HEK293 (cell line): ENCODE measurements around the gene LHFPL2.
A peak's percentile ranks its signal among the peaks of the same experiment; 100 is the strongest.

Experiments used
- CTCF ChIA-PET: fragments of 350-600 bp; formaldehyde crosslinking; extraction: SDS; loops from one replicate; lab custom pipeline; 2021; ENCODE audit warnings: antibody characterized with exemption; lab: Yijun Ruan, JAX
- POLR2A ChIA-PET: fragments of 300-600 bp; formaldehyde crosslinking; extraction: SDS; loops from one replicate; lab custom pipeline; 2020; ENCODE audit warnings: antibody characterized with exemption, inconsistent platforms; lab: Yijun Ruan, JAX
- H3K27ac ChIP-seq: fragments of 200-500 bp; sonication (Bioruptor generic); 2 replicates; pipeline ENCODE4 v1.5.1; 2014; ENCODE audit warnings: low read depth, low read length, control low read depth, inconsistent platforms; ENCODE audit errors: extremely low read depth
- H3K36me3 ChIP-seq, 2 experiments: fragments of 200-500 bp in 1 of 2; sonication (Bioruptor generic) in 1 of 2; 1 replicate in 1 of 2; 2 replicates in 1 of 2; pipeline ENCODE4 v1.5.1; 2014 to 2017; ENCODE audit warnings: inconsistent platforms in 2 of 2, low read length in 2 of 2; ENCODE audit not compliant: control insufficient read depth in 2 of 2, insufficient read depth in 1 of 2
- H3K4me1 ChIP-seq: fragments of 200-500 bp; sonication (Bioruptor generic); 2 replicates; pipeline ENCODE4 v1.5.1; 2014; ENCODE audit warnings: mild to moderate bottlenecking, low read length, inconsistent platforms; ENCODE audit not compliant: control insufficient read depth, insufficient read depth
- H3K4me3 ChIP-seq: 2 replicates; pipeline ENCODE4 v1.5.1; 2011; ENCODE audit warnings: low read depth, mild to moderate bottlenecking, control low read depth, low read length, moderate library complexity
- H3K9me3 ChIP-seq: fragments of 200-500 bp; sonication (Bioruptor generic); 2 replicates; pipeline ENCODE4 v1.5.1; 2014; ENCODE audit warnings: low read depth, low read length, inconsistent platforms; ENCODE audit not compliant: control insufficient read depth, insufficient read depth
- CTCF ChIP-seq: fragments of 450-650 bp; formaldehyde crosslinking; IDR thresholded peaks from 2 replicates; pipeline ENCODE4 v1.5.1; 2016; ENCODE audit warnings: missing biosample characterization, missing genetic modification characterization
- GFI1B ChIP-seq: fragments of 450-650 bp; formaldehyde crosslinking; IDR thresholded peaks from 2 replicates; pipeline ENCODE4 v1.5.1; 2016; ENCODE audit warnings: missing biosample characterization, missing genetic modification characterization
- GLIS2 ChIP-seq: fragments of 450-650 bp; formaldehyde crosslinking; IDR thresholded peaks from 2 replicates; pipeline ENCODE4 v1.5.1; 2016; ENCODE audit warnings: missing biosample characterization, missing genetic modification characterization
- KLF1 ChIP-seq: fragments of 450-650 bp; formaldehyde crosslinking; IDR thresholded peaks from 2 replicates; pipeline ENCODE4 v1.5.1; 2016; ENCODE audit warnings: missing biosample characterization, missing genetic modification characterization
- OSR2 ChIP-seq: fragments of 450-650 bp; formaldehyde crosslinking; IDR thresholded peaks from 2 replicates; pipeline ENCODE4 v1.5.1; 2016; ENCODE audit warnings: missing biosample characterization, missing genetic modification characterization
- REPIN1 ChIP-seq: fragments of 450-650 bp; formaldehyde crosslinking; IDR thresholded peaks from 2 replicates; pipeline ENCODE4 v1.5.1; 2017; ENCODE audit warnings: missing biosample characterization, missing genetic modification characterization, low read depth
- ZEB2 ChIP-seq: fragments of 450-650 bp; formaldehyde crosslinking; IDR thresholded peaks from 2 replicates; pipeline ENCODE4 v1.5.1; 2016; ENCODE audit warnings: missing biosample characterization, missing genetic modification characterization
- ZFHX2 ChIP-seq: fragments of 450-650 bp; formaldehyde crosslinking; conservative IDR thresholded peaks from 2 replicates; pipeline ENCODE4 v1.5.1; 2016; ENCODE audit warnings: missing biosample characterization, missing genetic modification characterization
- ZNF121 ChIP-seq: fragments of 450-650 bp; formaldehyde crosslinking; IDR thresholded peaks from 2 replicates; pipeline ENCODE4 v1.5.1; 2016; ENCODE audit warnings: missing biosample characterization, missing genetic modification characterization
- ZNF175 ChIP-seq: fragments of 450-650 bp; formaldehyde crosslinking; IDR thresholded peaks from 2 replicates; pipeline ENCODE4 v1.5.1; 2016; ENCODE audit warnings: missing biosample characterization, missing genetic modification characterization
- ZNF184 ChIP-seq: fragments of 450-650 bp; IDR thresholded peaks from 2 replicates; pipeline ENCODE4 v1.5.1; 2018; ENCODE audit warnings: missing biosample characterization, mild to moderate bottlenecking, missing genetic modification characterization
- ZNF223 ChIP-seq: fragments of 450-650 bp; formaldehyde crosslinking; IDR thresholded peaks from 2 replicates; pipeline ENCODE4 v1.5.1; 2016; ENCODE audit warnings: missing biosample characterization, missing genetic modification characterization
- ZNF26 ChIP-seq: fragments of 450-650 bp; formaldehyde crosslinking; IDR thresholded peaks from 2 replicates; pipeline ENCODE4 v1.5.1; 2016; ENCODE audit warnings: missing biosample characterization, missing genetic modification characterization
- ZNF433 ChIP-seq: fragments of 450-650 bp; formaldehyde crosslinking; IDR thresholded peaks from 2 replicates; pipeline ENCODE4 v1.5.1; 2016; ENCODE audit warnings: missing biosample characterization, missing genetic modification characterization, low read depth
- ZNF473 ChIP-seq: fragments of 450-650 bp; formaldehyde crosslinking; IDR thresholded peaks from 2 replicates; pipeline ENCODE4 v1.5.1; 2017; ENCODE audit warnings: missing biosample characterization, missing genetic modification characterization
- ZNF555 ChIP-seq: fragments of 450-650 bp; formaldehyde crosslinking; conservative IDR thresholded peaks from 2 replicates; pipeline ENCODE4 v1.5.1; 2017; ENCODE audit warnings: missing biosample characterization, mild to moderate bottlenecking, missing genetic modification characterization, inconsistent platforms
- ZNF654 ChIP-seq: fragments of 450-650 bp; formaldehyde crosslinking; IDR thresholded peaks from 2 replicates; pipeline ENCODE4 v1.5.1; 2016; ENCODE audit warnings: low read depth, missing biosample characterization, missing genetic modification characterization
- ZNF660 ChIP-seq: fragments of 450-650 bp; IDR thresholded peaks from 2 replicates; pipeline ENCODE4 v1.5.1; 2018; ENCODE audit warnings: missing biosample characterization, mild to moderate bottlenecking, missing genetic modification characterization
- ZNF768 ChIP-seq: fragments of 450-650 bp; formaldehyde crosslinking; IDR thresholded peaks from 2 replicates; pipeline ENCODE4 v1.5.1; 2018; ENCODE audit warnings: missing biosample characterization, mild to moderate bottlenecking, missing genetic modification characterization
- ZNF843 ChIP-seq: fragments of 450-650 bp; formaldehyde crosslinking; IDR thresholded peaks from 2 replicates; pipeline ENCODE4 v1.5.1; 2016; ENCODE audit warnings: missing biosample characterization, missing genetic modification characterization
- ZSCAN30 ChIP-seq: fragments of 450-650 bp; IDR thresholded peaks from 2 replicates; pipeline ENCODE4 v1.5.1; 2018; ENCODE audit warnings: missing biosample characterization, mild to moderate bottlenecking, missing genetic modification characterization, moderate library complexity
- ZSCAN5A ChIP-seq: fragments of 450-650 bp; formaldehyde crosslinking; IDR thresholded peaks from 2 replicates; pipeline ENCODE4 v1.5.1; 2016; ENCODE audit warnings: missing biosample characterization, missing genetic modification characterization
- ZXDB ChIP-seq: fragments of 450-650 bp; formaldehyde crosslinking; IDR thresholded peaks from 2 replicates; pipeline ENCODE4 v1.5.1; 2016; ENCODE audit warnings: missing biosample characterization, missing genetic modification characterization
- TF ChIP-seq, protein P1 (sequence below): fragments of 450-650 bp; formaldehyde crosslinking; IDR thresholded peaks from 2 replicates; pipeline ENCODE4 v1.5.1; 2016; ENCODE audit warnings: missing biosample characterization, missing genetic modification characterization
- TF ChIP-seq, protein P2 (sequence below): fragments of 450-650 bp; formaldehyde crosslinking; conservative IDR thresholded peaks from 2 replicates; pipeline ENCODE4 v1.5.1; 2016; ENCODE audit warnings: low read depth, missing biosample characterization, missing genetic modification characterization
- TF ChIP-seq, protein P3 (sequence below): fragments of 450-650 bp; formaldehyde crosslinking; IDR thresholded peaks from 2 replicates; pipeline ENCODE4 v1.5.1; 2016; ENCODE audit warnings: missing biosample characterization, missing genetic modification characterization
- TF ChIP-seq, protein P4 (sequence below): sonication (generic); formaldehyde crosslinking; IDR thresholded peaks from 2 replicates; pipeline ENCODE4 v1.8.1; 2022; ENCODE audit warnings: mild to moderate bottlenecking, moderate library complexity, missing genetic modification reagents

The LHFPL2 gene

DNA sequence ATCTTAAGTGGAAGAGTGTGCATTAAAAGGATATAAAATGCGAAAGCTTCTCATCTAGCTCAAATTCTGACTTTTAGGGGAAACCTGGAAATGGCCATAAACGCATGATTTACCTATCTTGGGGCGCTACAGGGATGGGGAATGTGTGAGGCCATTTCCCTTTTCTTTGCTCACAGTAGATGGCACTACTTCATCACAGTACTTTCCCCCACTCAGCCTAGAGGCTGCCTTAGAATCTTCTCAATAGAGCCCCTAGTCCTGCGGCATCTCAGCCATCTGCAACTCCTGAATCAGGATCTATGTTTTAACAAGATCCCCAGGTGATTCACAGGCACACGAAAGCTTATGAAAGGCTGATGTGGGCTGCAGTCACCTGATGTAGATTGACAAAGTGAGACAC, 110.8 kb downstream of the LHFPL2 start:
- Histone ChIP-seq H3K36me3 (no peaks in the 10 kb centered on the region), H3K27ac (no peak overlapping the region), H3K4me1 (no peaks in the 10 kb centered on the region), H3K4me3 (no peak overlapping the region), H3K9me3 (no peaks in the 10 kb centered on the region)
- ChIA-PET POLR2A (no interaction called here), CTCF (interaction anchor here (0.6 to 2.8 kb wide), 22 partner anchors 11 to 482 kb away, joined by 3 to 18 read pairs (median 4); no protein-coding TSS in a partner anchor)
- TF ChIP-seq ZNF26 (tag by site-specific recombination) (no peak), ZSCAN5A (no peak), ZNF223 (tag by site-specific recombination) (no peak), ZNF555 (tag by site-specific recombination) (no peak), GLIS2 (no peak), ZNF433 (tag by site-specific recombination) (no peak), ZFHX2 (tag by site-specific recombination) (no peak), ZEB2 (tag by site-specific recombination) (no peak), CTCF (tag by site-specific recombination) (peak; percentile 81), ZNF473 (no peak), ZNF843 (no peak), ZNF660 (tag by site-specific recombination) (0 out of 2 replicates have a peak, but pooled peaks have one; percentile 25), ZNF121 (no peak), ZNF175 (tag by site-specific recombination) (no peak), ZNF654 (peak; percentile 67), OSR2 (tag by site-specific recombination) (no peak), ZNF768 (tag by site-specific recombination) (no peak), ZXDB (tag by site-specific recombination) (no peak), GFI1B (tag by site-specific recombination) (no peak), REPIN1 (tag by site-specific recombination) (no peak), KLF1 (tag by site-specific recombination) (no peak), ZNF184 (tag by site-specific recombination) (no peak), ZSCAN30 (tag by site-specific recombination) (0 out of 2 replicates have a peak, but pooled peaks have one; percentile 6)
- TF ChIP-seq, protein P1, sequence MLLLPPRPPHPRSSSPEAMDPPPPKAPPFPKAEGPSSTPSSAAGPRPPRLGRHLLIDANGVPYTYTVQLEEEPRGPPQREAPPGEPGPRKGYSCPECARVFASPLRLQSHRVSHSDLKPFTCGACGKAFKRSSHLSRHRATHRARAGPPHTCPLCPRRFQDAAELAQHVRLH (tag by site-specific recombination), result no peak
- TF ChIP-seq, protein P2, sequence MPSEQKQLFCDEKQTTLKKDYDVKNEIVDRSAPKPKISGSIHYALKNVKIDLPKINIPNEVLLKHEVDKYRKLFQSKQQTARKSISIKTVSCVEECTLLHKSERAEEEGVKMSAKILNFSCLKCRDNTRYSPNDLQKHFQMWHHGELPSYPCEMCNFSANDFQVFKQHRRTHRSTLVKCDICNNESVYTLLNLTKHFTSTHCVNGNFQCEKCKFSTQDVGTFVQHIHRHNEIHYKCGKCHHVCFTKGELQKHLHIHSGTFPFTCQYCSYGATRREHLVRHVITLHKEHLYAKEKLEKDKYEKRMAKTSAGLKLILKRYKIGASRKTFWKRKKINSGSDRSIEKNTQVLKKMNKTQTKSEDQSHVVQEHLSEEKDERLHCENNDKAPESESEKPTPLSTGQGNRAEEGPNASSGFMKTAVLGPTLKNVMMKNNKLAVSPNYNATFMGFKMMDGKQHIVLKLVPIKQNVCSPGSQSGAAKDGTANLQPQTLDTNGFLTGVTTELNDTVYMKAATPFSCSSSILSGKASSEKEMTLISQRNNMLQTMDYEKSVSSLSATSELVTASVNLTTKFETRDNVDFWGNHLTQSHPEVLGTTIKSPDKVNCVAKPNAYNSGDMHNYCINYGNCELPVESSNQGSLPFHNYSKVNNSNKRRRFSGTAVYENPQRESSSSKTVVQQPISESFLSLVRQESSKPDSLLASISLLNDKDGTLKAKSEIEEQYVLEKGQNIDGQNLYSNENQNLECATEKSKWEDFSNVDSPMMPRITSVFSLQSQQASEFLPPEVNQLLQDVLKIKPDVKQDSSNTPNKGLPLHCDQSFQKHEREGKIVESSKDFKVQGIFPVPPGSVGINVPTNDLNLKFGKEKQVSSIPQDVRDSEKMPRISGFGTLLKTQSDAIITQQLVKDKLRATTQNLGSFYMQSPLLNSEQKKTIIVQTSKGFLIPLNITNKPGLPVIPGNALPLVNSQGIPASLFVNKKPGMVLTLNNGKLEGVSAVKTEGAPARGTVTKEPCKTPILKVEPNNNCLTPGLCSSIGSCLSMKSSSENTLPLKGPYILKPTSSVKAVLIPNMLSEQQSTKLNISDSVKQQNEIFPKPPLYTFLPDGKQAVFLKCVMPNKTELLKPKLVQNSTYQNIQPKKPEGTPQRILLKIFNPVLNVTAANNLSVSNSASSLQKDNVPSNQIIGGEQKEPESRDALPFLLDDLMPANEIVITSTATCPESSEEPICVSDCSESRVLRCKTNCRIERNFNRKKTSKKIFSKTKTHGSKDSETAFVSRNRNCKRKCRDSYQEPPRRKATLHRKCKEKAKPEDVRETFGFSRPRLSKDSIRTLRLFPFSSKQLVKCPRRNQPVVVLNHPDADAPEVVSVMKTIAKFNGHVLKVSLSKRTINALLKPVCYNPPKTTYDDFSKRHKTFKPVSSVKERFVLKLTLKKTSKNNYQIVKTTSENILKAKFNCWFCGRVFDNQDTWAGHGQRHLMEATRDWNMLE (tag by site-specific recombination), result no peak
- TF ChIP-seq, protein P3, sequence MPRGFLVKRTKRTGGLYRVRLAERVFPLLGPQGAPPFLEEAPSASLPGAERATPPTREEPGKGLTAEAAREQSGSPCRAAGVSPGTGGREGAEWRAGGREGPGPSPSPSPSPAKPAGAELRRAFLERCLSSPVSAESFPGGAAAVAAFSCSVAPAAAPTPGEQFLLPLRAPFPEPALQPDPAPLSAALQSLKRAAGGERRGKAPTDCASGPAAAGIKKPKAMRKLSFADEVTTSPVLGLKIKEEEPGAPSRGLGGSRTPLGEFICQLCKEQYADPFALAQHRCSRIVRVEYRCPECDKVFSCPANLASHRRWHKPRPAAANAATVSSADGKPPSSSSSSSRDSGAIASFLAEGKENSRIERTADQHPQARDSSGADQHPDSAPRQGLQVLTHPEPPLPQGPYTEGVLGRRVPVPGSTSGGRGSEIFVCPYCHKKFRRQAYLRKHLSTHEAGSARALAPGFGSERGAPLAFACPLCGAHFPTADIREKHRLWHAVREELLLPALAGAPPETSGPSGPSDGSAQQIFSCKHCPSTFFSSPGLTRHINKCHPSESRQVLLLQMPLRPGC (tag by site-specific recombination), result no peak
- TF ChIP-seq, protein P4, sequence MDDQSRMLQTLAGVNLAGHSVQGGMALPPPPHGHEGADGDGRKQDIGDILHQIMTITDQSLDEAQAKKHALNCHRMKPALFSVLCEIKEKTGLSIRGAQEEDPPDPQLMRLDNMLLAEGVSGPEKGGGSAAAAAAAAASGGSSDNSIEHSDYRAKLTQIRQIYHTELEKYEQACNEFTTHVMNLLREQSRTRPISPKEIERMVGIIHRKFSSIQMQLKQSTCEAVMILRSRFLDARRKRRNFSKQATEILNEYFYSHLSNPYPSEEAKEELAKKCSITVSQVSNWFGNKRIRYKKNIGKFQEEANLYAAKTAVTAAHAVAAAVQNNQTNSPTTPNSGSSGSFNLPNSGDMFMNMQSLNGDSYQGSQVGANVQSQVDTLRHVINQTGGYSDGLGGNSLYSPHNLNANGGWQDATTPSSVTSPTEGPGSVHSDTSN (CRISPR knock-in tag), result no peak
